WTC11 (cell line): ENCODE results near the gene USP48. TPM values are rescaled to one million over a fixed set of nuclear protein-coding genes. Genes with fewer than 3 reads are reported as not detected.

ENCODE experiments used
- ATAC-seq: fragments of 200-7000 bp; cut with Tn5 transposase; 2 replicates; pipeline ENCODE4 v1.10.0; 2021; ENCODE audit warnings: mild to moderate bottlenecking, moderate library complexity
- CTCF ChIA-PET: fragments of 300-600 bp; sonication (Branson Sonifier 250); formaldehyde crosslinking; loops from one replicate; lab custom pipeline; 2021; ENCODE audit warnings: antibody characterized with exemption; lab: Charles Lee
- POLR2A ChIA-PET: fragments of 350-600 bp; sonication (Branson Sonifier 250); formaldehyde crosslinking; loops from one replicate; lab custom pipeline; 2021; ENCODE audit warnings: antibody characterized with exemption; lab: Charles Lee
- DNase-seq: peaks from one replicate; pipeline ENCODE4 v3.0.0; 2021; ENCODE audit warnings: low spot score
- H3K27ac Mint-ChIP-seq: 2 replicates; pipeline ENCODE4 v1.8.0; 2021; ENCODE audit warnings: mixed read lengths
- H3K27me3 Mint-ChIP-seq: 2 replicates; pipeline ENCODE4 v1.8.0; 2021; ENCODE audit warnings: low read depth, mild to moderate bottlenecking, moderate library complexity, mixed read lengths
- H3K36me3 Mint-ChIP-seq: 2 replicates; pipeline ENCODE4 v1.8.0; 2021; ENCODE audit warnings: mixed read lengths
- H3K4me1 Mint-ChIP-seq: 2 replicates; pipeline ENCODE4 v1.8.0; 2022; ENCODE audit warnings: mixed read lengths
- H3K4me3 Mint-ChIP-seq: 2 replicates; pipeline ENCODE4 v1.8.0; 2021; ENCODE audit warnings: mild to moderate bottlenecking, moderate library complexity, mixed read lengths
- H3K9me3 Mint-ChIP-seq: 2 replicates; pipeline ENCODE4 v1.8.0; 2021; ENCODE audit warnings: mixed read lengths
- CBFB ChIP-seq: sonication (generic); formaldehyde crosslinking; IDR thresholded peaks from 2 replicates; pipeline ENCODE4 v1.8.1; 2022; ENCODE audit warnings: mild to moderate bottlenecking, low read depth, missing genetic modification reagents
- CTCF ChIP-seq: fragments of 200-600 bp; IDR thresholded peaks from 2 replicates; pipeline ENCODE4 v1.8.0; 2022; ENCODE audit warnings: antibody characterized with exemption
- E2F5 ChIP-seq: sonication (generic); formaldehyde crosslinking; IDR thresholded peaks from 2 replicates; pipeline ENCODE4 v1.8.1; 2022; ENCODE audit warnings: mild to moderate bottlenecking, moderate library complexity, missing genetic modification reagents
- EMX1 ChIP-seq: fragments of 250-450 bp; sonication (Bioruptor Pico); IDR thresholded peaks from 2 replicates; pipeline ENCODE4 v1.8.0; 2021; ENCODE audit warnings: mild to moderate bottlenecking
- FOXJ3 ChIP-seq: sonication (generic); formaldehyde crosslinking; IDR thresholded peaks from 2 replicates; pipeline ENCODE4 v1.9.0; 2021; ENCODE audit warnings: missing genetic modification reagents, mild to moderate bottlenecking, borderline replicate concordance
- FOXK1 ChIP-seq: sonication (generic); formaldehyde crosslinking; IDR thresholded peaks from 2 replicates; pipeline ENCODE4 v1.8.0; 2022; ENCODE audit warnings: mild to moderate bottlenecking, moderate library complexity, missing genetic modification reagents
- GABPB1 ChIP-seq: sonication (generic); formaldehyde crosslinking; IDR thresholded peaks from 2 replicates; pipeline ENCODE4 v1.8.1; 2023; ENCODE audit warnings: mild to moderate bottlenecking, missing genetic modification reagents
- HMGXB4 ChIP-seq: sonication (generic); formaldehyde crosslinking; IDR thresholded peaks from 2 replicates; pipeline ENCODE4 v1.8.1; 2023; ENCODE audit warnings: mild to moderate bottlenecking, moderate library complexity, missing genetic modification reagents
- NFYB ChIP-seq: sonication (generic); formaldehyde crosslinking; conservative IDR thresholded peaks from 2 replicates; pipeline ENCODE4 v1.8.0; 2022; ENCODE audit warnings: low read depth, missing genetic modification reagents
- NR1H2 ChIP-seq: sonication (generic); formaldehyde crosslinking; IDR thresholded peaks from 2 replicates; pipeline ENCODE4 v1.9.0; 2021; ENCODE audit warnings: mild to moderate bottlenecking, moderate library complexity, missing genetic modification reagents
- NR2C2 ChIP-seq: sonication (generic); formaldehyde crosslinking; IDR thresholded peaks from 2 replicates; pipeline ENCODE4 v1.8.0; 2022; ENCODE audit warnings: mild to moderate bottlenecking, missing genetic modification reagents
- PRDM15 ChIP-seq: sonication (generic); formaldehyde crosslinking; IDR thresholded peaks from 2 replicates; pipeline ENCODE4 v1.8.0; 2022; ENCODE audit warnings: missing genetic modification reagents
- SP1 ChIP-seq: sonication (generic); formaldehyde crosslinking; conservative IDR thresholded peaks from 2 replicates; pipeline ENCODE4 v1.8.1; 2022; ENCODE audit warnings: missing genetic modification reagents
- TEAD1 ChIP-seq: sonication (generic); formaldehyde crosslinking; IDR thresholded peaks from 2 replicates; pipeline ENCODE4 v1.8.0; 2022; ENCODE audit warnings: mild to moderate bottlenecking, missing genetic modification reagents
- USF2 ChIP-seq: sonication (generic); formaldehyde crosslinking; IDR thresholded peaks from 2 replicates; pipeline ENCODE4 v1.8.1; 2023; ENCODE audit warnings: mild to moderate bottlenecking, missing genetic modification reagents, moderate library complexity
- ZMAT4 ChIP-seq: fragments of 250-450 bp; sonication (Bioruptor Pico); IDR thresholded peaks from 2 replicates; pipeline ENCODE4 v1.9.0; 2021; ENCODE audit warnings: mild to moderate bottlenecking
- ZNF121 ChIP-seq: sonication (generic); formaldehyde crosslinking; IDR thresholded peaks from 2 replicates; pipeline ENCODE4 v1.8.0; 2023; ENCODE audit warnings: missing genetic modification reagents
- ZNF512 ChIP-seq: sonication (generic); formaldehyde crosslinking; IDR thresholded peaks from 2 replicates; pipeline ENCODE4 v1.8.1; 2022; ENCODE audit warnings: missing genetic modification reagents, borderline replicate concordance
- ZNF671 ChIP-seq: fragments of 250-450 bp; sonication (Bioruptor Pico); IDR thresholded peaks from 2 replicates; pipeline ENCODE4 v1.8.0; 2021; ENCODE audit warnings: mild to moderate bottlenecking
- total RNA-seq: library from RNA; stranded (reverse); gene quantifications from 3 replicates; pipeline ENCODE4 v1.2.3, GENCODE V29; 2021

USP48 gene
- total RNA-seq, 1 experiment from 2014 or later, result 86.9 TPM

GRCh38 chr1:21815724-21816321 lies 32.9 kb upstream of the USP48 start (continued):
- TF ChIP-seq CTCF (no peak), SP1 (CRISPR knock-in tag) (no peak), ZNF671 (CRISPR knock-in tag) (no peak), FOXJ3 (CRISPR knock-in tag) (no peak), ZNF512 (CRISPR knock-in tag) (no peak), FOXK1 (CRISPR knock-in tag) (no peak)

- DNase-seq (no peak), ATAC-seq (no peak)
- peaks cover 17% of the 10 kb centered on the region for H3K27me3 Mint-ChIP-seq
- H3K36me3 Mint-ChIP-seq, result no peaks in the 10 kb centered on the region
- peaks cover 8% of the 10 kb centered on the region for H3K4me1 Mint-ChIP-seq
- H3K4me3 Mint-ChIP-seq, result peak overlapping the region; percentile 67
- no peaks in the 10 kb centered on the region for H3K9me3 Mint-ChIP-seq
- CTCF ChIA-PET, result no interaction called here
- no peak for TF ChIP-seq NFYB (CRISPR knock-in tag)
- TF ChIP-seq NR2C2 (CRISPR knock-in tag), result 0 out of 2 replicates have a peak, but pooled peaks have one; percentile 29
- TF ChIP-seq ZMAT4 (CRISPR knock-in tag), result no peak
- no peak overlapping the region for H3K27ac Mint-ChIP-seq
- POLR2A ChIA-PET, result interaction anchor here (0.5 kb wide), 1 partner anchor 208 kb away, joined by 3 read pairs; no protein-coding TSS in a partner anchor
Measured at GRCh38 chr1:21814981-21815582, 32.1 kb upstream of the USP48 start.

- ChIA-PET CTCF (no interaction called here), POLR2A (no interaction called here)
- peak; percentile 82 for DNase-seq
- Mint-ChIP-seq H3K9me3 (no peaks in the 10 kb centered on the region), H3K27ac (no peak overlapping the region), H3K4me3 (peak overlapping the region; percentile 67), H3K36me3 (no peaks in the 10 kb centered on the region), H3K4me1 (peaks cover 8% of the 10 kb centered on the region), H3K27me3 (peaks cover 17% of the 10 kb centered on the region)
- peak; percentile 89 for ATAC-seq
- TF ChIP-seq USF2 (CRISPR knock-in tag), result no peak; the same call in 1 of the 2 replicates
- TF ChIP-seq CBFB, result no peak
- TF ChIP-seq PRDM15 (CRISPR knock-in tag), result peak; percentile 94
- no peak for TF ChIP-seq NR1H2 (CRISPR knock-in tag)
- peak; percentile 92; the same call in 1 of the 2 replicates for TF ChIP-seq HMGXB4 (CRISPR knock-in tag)
- TF ChIP-seq E2F5 (CRISPR knock-in tag), result no peak
- no peak for TF ChIP-seq TEAD1
- no peak for TF ChIP-seq GABPB1 (CRISPR knock-in tag)
- no peak for TF ChIP-seq EMX1 (CRISPR knock-in tag)
- TF ChIP-seq ZNF121, result peak; percentile 88
Measured at GRCh38 chr1:21814241-21814918, 31.4 kb upstream of the USP48 start.
